H1 (cell line): ENCODE measurements around the gene KLK7. TPM values are rescaled to one million over a fixed set of nuclear protein-coding genes. Genes with fewer than 3 reads are reported as not detected.

ENCODE experiments used
- CTCF ChIA-PET: fragments of 300-600 bp; sonication (Branson Sonifier 250); formaldehyde crosslinking; loops from one replicate; lab custom pipeline; 2021; ENCODE audit not compliant: partially characterized antibody; lab: Charles Lee
- POLR2A ChIA-PET: fragments of 300-600 bp; sonication (Branson Sonifier 250); formaldehyde crosslinking; loops from one replicate; lab custom pipeline; 2021; ENCODE audit warnings: inconsistent platforms; ENCODE audit not compliant: partially characterized antibody; lab: Charles Lee
- DNase-seq, 2 experiments: peaks; one replicate each; pipeline versions ENCODE4 v3.0.0 to v3.0.0-alpha.2; 2010 to 2022; ENCODE audit warnings: low spot score in 2 of 2, low read depth in 1 of 2, mixed read lengths in 1 of 2
- FAIRE-seq: peaks from 2 replicates; lab custom pipeline; 2011; peaks lifted over from hg19 to GRCh38; lab: Jason Lieb, UNC
- H2AFZ ChIP-seq: 2 replicates; pipeline ENCODE4 v1.8.1; 2012; ENCODE audit warnings: low read length, inconsistent platforms
- H2AK5ac ChIP-seq: 2 replicates; pipeline ENCODE4 v1.6.1; 2013; ENCODE audit warnings: low read depth, low read length
- H2BK120ac ChIP-seq: replicated peaks from 2 replicates; pipeline ENCODE3; 2013; ENCODE audit warnings: low read depth, low read length, inconsistent platforms
- H2BK12ac ChIP-seq: 2 replicates; pipeline ENCODE4 v1.6.1; 2013; ENCODE audit warnings: low read depth, low read length
- H2BK15ac ChIP-seq: 2 replicates; pipeline ENCODE4 v1.6.1; 2013; ENCODE audit warnings: low read length
- H2BK20ac ChIP-seq: 2 replicates; pipeline ENCODE4 v1.6.1; 2013; ENCODE audit warnings: low read length
- H2BK5ac ChIP-seq: 2 replicates; pipeline ENCODE4 v1.6.1; 2013; ENCODE audit warnings: low read depth, low read length
- H3K14ac ChIP-seq: 2 replicates; pipeline ENCODE4 v1.6.1; 2013; ENCODE audit warnings: inconsistent platforms; ENCODE audit not compliant: insufficient read length
- H3K18ac ChIP-seq: 2 replicates; pipeline ENCODE4 v1.6.1; 2013; ENCODE audit warnings: low read length; ENCODE audit errors: extremely low read depth
- H3K23ac ChIP-seq: 2 replicates; pipeline ENCODE4 v1.6.1; 2013; ENCODE audit warnings: inconsistent platforms; ENCODE audit not compliant: insufficient read length
- H3K23me2 ChIP-seq: 2 replicates; pipeline ENCODE4 v1.6.1; 2013; ENCODE audit warnings: low read depth, low read length
- H3K27ac ChIP-seq: 2 replicates; pipeline ENCODE4 v1.6.1; 2011; ENCODE audit warnings: low read depth, low read length, inconsistent platforms
- H3K27me3 ChIP-seq, 4 experiments: replicated peaks in 1 of 4; 1 replicate in 1 of 4; 2 replicates in 3 of 4; pipeline versions ENCODE4 v1.6.1 to v1.8.1; 2011 to 2013; ENCODE audit warnings: low read length in 3 of 4, mild to moderate bottlenecking in 3 of 4, inconsistent platforms in 2 of 4, mixed read lengths in 2 of 4, moderate library complexity in 1 of 4; ENCODE audit not compliant: control insufficient read depth in 3 of 4, insufficient read depth in 3 of 4; ENCODE audit errors: extremely low read depth in 1 of 4
- H3K36me3 ChIP-seq, 4 experiments: 2 replicates each; pipeline versions ENCODE4 v1.6.1 to v1.8.1; 2011 to 2013; ENCODE audit warnings: mild to moderate bottlenecking in 4 of 4, low read length in 3 of 4, moderate library complexity in 2 of 4, control low read depth in 1 of 4, inconsistent platforms in 1 of 4; ENCODE audit not compliant: insufficient read depth in 4 of 4, control insufficient read depth in 2 of 4
- H3K4ac ChIP-seq: replicated peaks from 2 replicates; pipeline ENCODE3; 2013; ENCODE audit warnings: low read length, low read depth, mixed read lengths, inconsistent platforms; ENCODE audit not compliant: insufficient read length
- H3K4me1 ChIP-seq, 4 experiments: replicated peaks in 1 of 4; 1 replicate in 1 of 4; 2 replicates in 3 of 4; pipeline versions ENCODE4 v1.6.1 to v1.8.1; 2011 to 2013; ENCODE audit warnings: low read length in 3 of 4, inconsistent platforms in 2 of 4, mixed read lengths in 1 of 4; ENCODE audit not compliant: insufficient read depth in 4 of 4, control insufficient read depth in 3 of 4
- H3K4me2 ChIP-seq, 2 experiments: 2 replicates each; pipeline versions ENCODE4 v1.6.1 to v1.8.1; 2011 to 2013; ENCODE audit warnings: low read depth in 2 of 2, low read length in 2 of 2, control low read depth in 1 of 2, inconsistent platforms in 1 of 2, mild to moderate bottlenecking in 1 of 2; ENCODE audit not compliant: insufficient read depth in 1 of 2
- H3K4me3 ChIP-seq, 4 experiments: fragments of 200-600, 300-600 bp in 1 of 4; sonication (generic), shearing (Covaris generic), sonication (Bioruptor Twin) in 1 of 4; 2 replicates each; pipeline versions ENCODE4 v1.5.1 to v1.8.1; 2011 to 2016; ENCODE audit warnings: low read length in 4 of 4, low read depth in 3 of 4, control low read depth in 2 of 4, inconsistent platforms in 2 of 4, mild to moderate bottlenecking in 2 of 4, mixed read lengths in 1 of 4, moderate library complexity in 1 of 4; ENCODE audit not compliant: insufficient read depth in 2 of 4; ENCODE audit errors: extremely low read depth in 1 of 4
- H3K56ac ChIP-seq: replicated peaks from 2 replicates; pipeline ENCODE3; 2013; ENCODE audit warnings: low read depth, mild to moderate bottlenecking, mixed read lengths, low read length, inconsistent platforms; ENCODE audit not compliant: insufficient read length
- H3K79me1 ChIP-seq: 2 replicates; pipeline ENCODE4 v1.6.1; 2013; ENCODE audit warnings: low read depth, low read length, control low read depth
- H3K79me2 ChIP-seq, 2 experiments: 2 replicates each; pipeline versions ENCODE4 v1.6.1 to v1.8.1; 2012 to 2013; ENCODE audit warnings: low read length in 2 of 2, mild to moderate bottlenecking in 2 of 2, inconsistent platforms in 1 of 2; ENCODE audit not compliant: insufficient read depth in 2 of 2, control insufficient read depth in 1 of 2
- H3K9ac ChIP-seq, 4 experiments: replicated peaks in 1 of 4; 1 replicate in 1 of 4; 2 replicates in 3 of 4; pipeline versions ENCODE4 v1.6.1 to v1.8.1; 2011 to 2013; ENCODE audit warnings: low read depth in 3 of 4, low read length in 3 of 4, control low read depth in 2 of 4, mild to moderate bottlenecking in 2 of 4, moderate library complexity in 2 of 4, inconsistent platforms in 1 of 4; ENCODE audit errors: extremely low read depth in 1 of 4
- H3K9me3 ChIP-seq, 2 experiments: 2 replicates each; pipeline versions ENCODE4 v1.6.1 to v1.8.1; 2012 to 2013; ENCODE audit warnings: mild to moderate bottlenecking in 2 of 2, moderate library complexity in 2 of 2, control low read depth in 1 of 2, inconsistent platforms in 1 of 2, low read depth in 1 of 2, low read length in 1 of 2, mixed read lengths in 1 of 2; ENCODE audit not compliant: insufficient read depth in 2 of 2
- H4K20me1 ChIP-seq, 2 experiments: replicated peaks in 1 of 2; 2 replicates each; pipeline versions ENCODE3 to v1.8.1; 2011 to 2013; ENCODE audit warnings: inconsistent platforms in 2 of 2, low read length in 2 of 2, mild to moderate bottlenecking in 1 of 2; ENCODE audit not compliant: insufficient read depth in 2 of 2, control insufficient read depth in 1 of 2
- H4K5ac ChIP-seq: 2 replicates; pipeline ENCODE4 v1.6.1; 2013; ENCODE audit warnings: low read length, low read depth, mixed read lengths, inconsistent platforms; ENCODE audit not compliant: insufficient read length
- H4K8ac ChIP-seq: 2 replicates; pipeline ENCODE4 v1.8.0; 2013; ENCODE audit warnings: mild to moderate bottlenecking, moderate library complexity, low read length, inconsistent platforms; ENCODE audit not compliant: insufficient read depth; ENCODE audit errors: extremely low read depth
- H4K91ac ChIP-seq: replicated peaks from 2 replicates; pipeline ENCODE3; 2013; ENCODE audit warnings: low read length, mixed read lengths, inconsistent platforms; ENCODE audit not compliant: insufficient read length
- CEBPB ChIP-seq: IDR thresholded peaks from 2 replicates; pipeline ENCODE4 v1.6.1; 2012; ENCODE audit warnings: low read depth, low read length
- CTCF ChIP-seq, 3 experiments: IDR thresholded peaks; 1 replicate in 2 of 3; 2 replicates in 1 of 3; pipeline versions ENCODE4 v1.5.1 to v1.6.1; 2011; ENCODE audit warnings: low read length in 3 of 3, mild to moderate bottlenecking in 3 of 3, inconsistent platforms in 2 of 3, low read depth in 1 of 3, moderate library complexity in 1 of 3; ENCODE audit not compliant: insufficient read depth in 1 of 3; ENCODE audit errors: control extremely low read depth in 1 of 3
- KDM4A ChIP-seq: IDR thresholded peaks from one replicate; pipeline ENCODE4 v1.7.1; 2012; ENCODE audit warnings: low read depth, mild to moderate bottlenecking, moderate library complexity, low read length, inconsistent platforms; ENCODE audit not compliant: severe bottlenecking
- NANOG ChIP-seq: IDR thresholded peaks from 2 replicates; pipeline ENCODE4 v1.6.1; 2011; ENCODE audit warnings: low read length, low read depth, mild to moderate bottlenecking, inconsistent platforms; ENCODE audit not compliant: insufficient read depth, poor library complexity, severe bottlenecking
- RAD21 ChIP-seq, 2 experiments: IDR thresholded peaks in 1 of 2; conservative IDR thresholded peaks in 1 of 2; 2 replicates each; pipeline ENCODE4 v1.6.1; 2011; ENCODE audit warnings: low read depth in 2 of 2, low read length in 2 of 2, improper control_type of control experiment in 1 of 2, inconsistent platforms in 1 of 2, mild to moderate bottlenecking in 1 of 2, moderate library complexity in 1 of 2
- RBBP5 ChIP-seq: IDR thresholded peaks from 2 replicates; pipeline ENCODE4 v1.7.1; 2012; ENCODE audit warnings: low read depth, mild to moderate bottlenecking, inconsistent platforms, low read length, moderate library complexity, borderline replicate concordance
- SP2 ChIP-seq: IDR thresholded peaks from 2 replicates; pipeline ENCODE4 v1.6.1; 2012; ENCODE audit warnings: mild to moderate bottlenecking, low read length, inconsistent platforms
- SP4 ChIP-seq: IDR thresholded peaks from 2 replicates; pipeline ENCODE4 v1.6.1; 2012; ENCODE audit warnings: low read length, inconsistent platforms
- SUZ12 ChIP-seq: fragments of 200-600 bp; sonication (generic); IDR thresholded peaks from 2 replicates; pipeline ENCODE4 v1.6.1; 2012; ENCODE audit warnings: mild to moderate bottlenecking, inconsistent platforms, low read length, moderate library complexity, mixed read lengths
- TAF1 ChIP-seq: IDR thresholded peaks from 2 replicates; pipeline ENCODE4 v1.6.1; 2011; ENCODE audit warnings: mild to moderate bottlenecking, low read depth, low read length
- TCF12 ChIP-seq: IDR thresholded peaks from 2 replicates; pipeline ENCODE4 v1.6.1; 2011; ENCODE audit warnings: low read depth, mild to moderate bottlenecking, low read length
- YY1 ChIP-seq: IDR thresholded peaks from 2 replicates; pipeline ENCODE4 v1.6.1; 2011; ENCODE audit warnings: low read depth, mild to moderate bottlenecking, low read length
- WGBS, 2 experiments: shearing (Covaris generic) in 1 of 2; methylation state at CpG; one replicate each; pipeline versions ENCODE4 v1.1.6 to v1.1.7; 2013 to 2015; ENCODE audit warnings: low lambda C conversion rate in 2 of 2, mixed read lengths in 2 of 2, inconsistent platforms in 1 of 2, low coverage in 1 of 2, missing lambda C conversion rate in 1 of 2; ENCODE audit not compliant: insufficient replicate concordance in 2 of 2, insufficient coverage in 1 of 2, insufficient read length in 1 of 2; ENCODE audit errors: extremely low coverage in 1 of 2, missing lambda C conversion rate in 1 of 2; 5-methylcytosine and 5-hydroxymethylcytosine counted together
- polyA plus RNA-seq, 7 experiments: library from polyadenylated mRNA; depleted of rRNA in 3 of 7; stranded (reverse) in 5 of 7; unstranded in 2 of 7; fragments of >200 nt in 5 of 7; fragments of 200-250 nt in 2 of 7; gene quantifications; 1 replicate in 5 of 7; 2 replicates in 1 of 7; 4 replicates in 1 of 7; pipeline versions ENCODE4 v1.2.1 to v1.2.3, GENCODE V29; 2011 to 2013; ENCODE audit warnings: missing spikeins in 2 of 7, mixed read lengths in 2 of 7
- total RNA-seq: library from RNA; stranded (reverse); fragmentation: NEBNext Ultra II Directional; extraction: Animal tissue kit (Norgen Biotek cat#: 25700); gene quantifications from 2 replicates; pipeline ENCODE4 v1.2.1, GENCODE V29; 2021

KLK7 gene
- total and polyA plus RNA-seq, 2 of the 8 experiments (the other 6 are each of a cell fraction or from before 2014, with no cell fraction given), result 0.73 to 1.4 TPM

GRCh38 chr19:51031880-51032225, 48.1 kb upstream of the KLK7 start:
- Histone ChIP-seq H2AK5ac (no peak overlapping the region), H3K9ac (no peak overlapping the region), H2BK120ac (no peak overlapping the region), H3K4me2 (no peak overlapping the region), H3K23me2 (no peaks in the 10 kb centered on the region), H3K4me3 (no peak overlapping the region), H3K4ac (no peak overlapping the region), H3K27me3 (no peaks in the 10 kb centered on the region; a peak in 1 of 7 replicates), H3K4me1 (peaks cover 0 to 11% (median 7%) of the 10 kb centered on the region in 4 experiments; a peak in 5 of 7 replicates), H2BK15ac (no peak overlapping the region), H4K8ac (peak overlapping the region; percentile 16; the same call in 1 of the 2 replicates), H3K14ac (no peak overlapping the region), H2BK20ac (no peak overlapping the region), H2BK12ac (no peak overlapping the region), H4K20me1 (no peaks in the 10 kb centered on the region), H2AFZ (no peak overlapping the region), H3K23ac (no peak overlapping the region), H3K56ac (no peak overlapping the region), H3K36me3 (no peaks in the 10 kb centered on the region), H4K5ac (no peak overlapping the region), H3K27ac (no peak overlapping the region), H3K9me3 (no peaks in the 10 kb centered on the region), H4K91ac (no peak overlapping the region), H2BK5ac (no peak overlapping the region), H3K79me2 (no peaks in the 10 kb centered on the region), H3K79me1 (no peaks in the 10 kb centered on the region; the same call in 1 of the 2 replicates), H3K18ac (no peak overlapping the region)
- ChIA-PET CTCF (interaction anchor here (2.4 kb wide), 1 partner anchor 64 kb away, joined by 10 read pairs; no protein-coding TSS in a partner anchor), POLR2A (no interaction called here)
- FAIRE-seq (no peak), DNase-seq (no peak)
- 94% methylated on average over 26 of the region's 28 CpGs; no CpG with 5 or more reads in 1 of the 2 experiments for WGBS, 2 experiments
- no peak for TF ChIP-seq YY1
- TF ChIP-seq KDM4A, result no peak
- no peak for TF ChIP-seq SP2
- no peak for TF ChIP-seq SUZ12
- TF ChIP-seq NANOG, result no peak
- no peak for TF ChIP-seq RAD21 (IDR thresholded peaks at IDR 0.05 in 1 of 2, conservative IDR thresholded peaks at IDR 0.05 in 1 of 2; ENCODE audit: low read depth in 2 of 2, low read length in 2 of 2)
- TF ChIP-seq RBBP5, result no peak
- no peak for TF ChIP-seq CTCF (IDR thresholded peaks at IDR 0.05; ENCODE audit: control extremely low read depth in 1 of 3, insufficient read depth in 1 of 3, low read depth in 1 of 3, low read length in 3 of 3)
- no peak for TF ChIP-seq TCF12
- no peak for TF ChIP-seq CEBPB
- TF ChIP-seq TAF1, result no peak
- TF ChIP-seq SP4, result no peak
